HepG2 (cell line): ENCODE data around the gene MED1. TPM values are rescaled to one million over a fixed set of nuclear protein-coding genes. Genes with fewer than 3 reads are reported as not detected.
A peak's percentile ranks its signal among the peaks of the same experiment; 100 is the strongest.

Experiments used
- ATAC-seq: fragments of 200-7000 bp; cut with Tn5 transposase; 3 replicates; pipeline ENCODE4 v1.9.1; 2020; ENCODE audit warnings: mild to moderate bottlenecking, moderate library complexity
- BruUV-seq: library from RNA; stranded (reverse); fragments of 400-500 nt; replicated peaks from 2 replicates; lab custom pipeline; 2021; lab: Mats Ljungman, UMichigan
- CTCF ChIA-PET: fragments of 300-600 bp; formaldehyde crosslinking; extraction: SDS; loops from one replicate; lab custom pipeline; 2021; ENCODE audit warnings: low total read pairs, inconsistent platforms, low intra/inter-chr PET ratio; lab: Yijun Ruan, JAX
- POLR2A ChIA-PET: fragments of 350-600 bp; sonication (Branson Sonifier 250); formaldehyde crosslinking; loops from one replicate; lab custom pipeline; 2020; ENCODE audit warnings: antibody characterized with exemption, inconsistent platforms; lab: Yijun Ruan, JAX
- DNase-seq: peaks from one replicate; pipeline ENCODE4 v3.0.0-alpha.2; 2015; ENCODE audit warnings: low spot score
- FAIRE-seq: peaks from 3 replicates; lab custom pipeline; 2011; peaks lifted over from hg19 to GRCh38; lab: Jason Lieb, UNC
- H2AFZ ChIP-seq: one replicate; pipeline ENCODE4 v1.6.1; 2011; ENCODE audit warnings: low read length, inconsistent platforms
- H3K27ac ChIP-seq: fragments of 300-600 bp; 3 replicates; pipeline ENCODE4 v1.8.0; 2011; ENCODE audit warnings: mixed run types, mild to moderate bottlenecking, mixed read lengths, low read length, inconsistent platforms; ENCODE audit not compliant: insufficient read depth; ENCODE audit errors: extremely low read length
- H3K27me3 ChIP-seq, 2 experiments: fragments of 200-600 bp in 1 of 2; 2 replicates in 1 of 2; 3 replicates in 1 of 2; pipeline versions ENCODE4 v1.6.0 to v1.8.0; 2011; ENCODE audit warnings: low read length in 2 of 2, mild to moderate bottlenecking in 2 of 2, moderate library complexity in 2 of 2, inconsistent platforms in 1 of 2; ENCODE audit not compliant: insufficient read depth in 2 of 2, control insufficient read depth in 1 of 2
- H3K36me3 ChIP-seq, 2 experiments: fragments of 200-600 bp in 1 of 2; replicated peaks in 1 of 2; 2 replicates in 1 of 2; 3 replicates in 1 of 2; pipeline versions ENCODE4 v1.5.1 to v1.8.0; 2011; ENCODE audit warnings: low read length in 2 of 2, inconsistent platforms in 1 of 2; ENCODE audit not compliant: insufficient read depth in 2 of 2, control insufficient read depth in 1 of 2
- H3K4me1 ChIP-seq: 2 replicates; pipeline ENCODE4 v1.5.1; 2012; ENCODE audit warnings: low read length, inconsistent platforms; ENCODE audit not compliant: insufficient read depth
- H3K4me2 ChIP-seq: 2 replicates; pipeline ENCODE4 v1.6.0; 2011; ENCODE audit warnings: low read depth, low read length, inconsistent platforms
- H3K4me3 ChIP-seq, 3 experiments: fragments of 200-600 bp in 1 of 3; sonication (generic), shearing (Covaris generic) in 1 of 3; replicated peaks in 1 of 3; 2 replicates each; pipeline ENCODE4 v1.5.1; 2011 to 2016; ENCODE audit warnings: low read length in 3 of 3, inconsistent platforms in 2 of 3, low read depth in 2 of 3, mild to moderate bottlenecking in 2 of 3, control low read depth in 1 of 3, mixed read lengths in 1 of 3; ENCODE audit not compliant: insufficient read depth in 1 of 3
- H3K79me2 ChIP-seq: one replicate; pipeline ENCODE4 v1.6.1; 2011; ENCODE audit warnings: low read length, inconsistent platforms; ENCODE audit not compliant: insufficient read depth
- H3K9ac ChIP-seq: 2 replicates; pipeline ENCODE4 v1.6.0; 2011; ENCODE audit warnings: mild to moderate bottlenecking, low read depth, low read length, inconsistent platforms; ENCODE audit not compliant: insufficient read depth
- H3K9me3 ChIP-seq: 2 replicates; pipeline ENCODE4 v1.5.1; 2012; ENCODE audit warnings: mild to moderate bottlenecking, low read length
- H4K20me1 ChIP-seq: 2 replicates; pipeline ENCODE4 v1.6.0; 2011; ENCODE audit warnings: inconsistent platforms, mild to moderate bottlenecking, low read length, moderate library complexity; ENCODE audit not compliant: insufficient read depth
- ATF7 ChIP-seq, 2 experiments: fragments of 450-650 bp in 1 of 2; sonication (generic) in 1 of 2; formaldehyde crosslinking in 1 of 2; IDR thresholded peaks; 2 replicates each; pipeline versions ENCODE4 v1.4.0 to v1.6.1; 2016 to 2020; ENCODE audit warnings: antibody characterized with exemption in 1 of 2, mild to moderate bottlenecking in 1 of 2, missing genetic modification reagents in 1 of 2
- CREM ChIP-seq, 2 experiments: sonication (generic) in 1 of 2; formaldehyde crosslinking in 1 of 2; IDR thresholded peaks; 2 replicates each; pipeline versions ENCODE4 v1.4.0 to v1.6.1; 2016 to 2020; ENCODE audit warnings: antibody characterized with exemption in 1 of 2, mild to moderate bottlenecking in 1 of 2, missing genetic modification reagents in 1 of 2
- PCBP1 ChIP-seq: fragments of 200-400 bp; formaldehyde crosslinking; IDR thresholded peaks from 2 replicates; pipeline ENCODE4 v1.6.1; 2017; ENCODE audit warnings: mild to moderate bottlenecking, low read depth, low read length, borderline replicate concordance
- PHF20 ChIP-seq: sonication (generic); formaldehyde crosslinking; IDR thresholded peaks from 2 replicates; pipeline ENCODE4 v1.5.0; 2020; ENCODE audit warnings: mild to moderate bottlenecking, missing genetic modification reagents
- PHF21A ChIP-seq: sonication (generic); formaldehyde crosslinking; IDR thresholded peaks from 2 replicates; pipeline ENCODE4 v1.5.0; 2020; ENCODE audit warnings: mild to moderate bottlenecking, missing genetic modification reagents
- ZNF281 ChIP-seq: sonication (generic); formaldehyde crosslinking; IDR thresholded peaks from 2 replicates; pipeline ENCODE4 v1.4.0; 2020; ENCODE audit warnings: missing genetic modification reagents, borderline replicate concordance
- WGBS: methylation state at CpG from one replicate; pipeline ENCODE4 v1.1.6; 2017; ENCODE audit warnings: low lambda C conversion rate; 5-methylcytosine and 5-hydroxymethylcytosine counted together
- in situ Hi-C: cut with HindIII; loops from 2 replicates; pipeline ENCODE4 v1.10.0; 2017; ENCODE audit warnings: low pct_unique_long_range_greater_than_20kb; ENCODE audit not compliant: extremely low pct_ligation_motif_present
- intact Hi-C: fragments of 100-400 bp; cut with micrococcal nuclease; formaldehyde crosslinking; loops from one replicate; pipeline ENCODE4 v1.10.0; 2022; ENCODE audit not compliant: unreplicated experiment
- polyA plus RNA-seq, 8 experiments: library from polyadenylated mRNA; depleted of rRNA in 3 of 8; stranded (reverse) in 7 of 8; unstranded in 1 of 8; fragments of >200 nt; fragmentation: Illumina TruSeq in 4 of 8; extraction: Trizol in 4 of 8; gene quantifications; 2 replicates each; pipeline versions ENCODE4 v1.2.1 to v1.2.3, GENCODE V29; 2011 to 2016; ENCODE audit warnings: low read depth in 4 of 8, missing spikeins in 1 of 8, mixed read lengths in 1 of 8; ENCODE audit not compliant: insufficient read depth in 1 of 8
- total RNA-seq, 5 experiments: library from RNA; depleted of rRNA; stranded (reverse); fragments of >200 nt; fragmentation: Illumina TruSeq; extraction: Trizol; gene quantifications; 2 replicates each; pipeline ENCODE4 v1.2.3, GENCODE V29; 2016; ENCODE audit warnings: low read depth in 1 of 5
- TF ChIP-seq, protein P1 (sequence below): sonication (generic); formaldehyde crosslinking; IDR thresholded peaks from 2 replicates; pipeline ENCODE4 v1.4.0; 2020; ENCODE audit warnings: low read depth, mild to moderate bottlenecking, missing genetic modification reagents

MED1 gene
- total and polyA plus RNA-seq, 2 of the 13 experiments (the other 11 are each of a cell fraction or from before 2014, with no cell fraction given), result 37.5 to 40.1 TPM

- BruUV-seq, result no TSS peak
- WGBS, result 80% methylated on average over 5 of the region's 5 CpGs
- CTCF ChIA-PET, result interaction anchor here (0.6 kb wide), 1 partner anchor 231 kb away, joined by 4 read pairs; no protein-coding TSS in a partner anchor
- peaks cover 7% of the 10 kb centered on the region for H3K4me1 ChIP-seq
- TF ChIP-seq, protein P1, sequence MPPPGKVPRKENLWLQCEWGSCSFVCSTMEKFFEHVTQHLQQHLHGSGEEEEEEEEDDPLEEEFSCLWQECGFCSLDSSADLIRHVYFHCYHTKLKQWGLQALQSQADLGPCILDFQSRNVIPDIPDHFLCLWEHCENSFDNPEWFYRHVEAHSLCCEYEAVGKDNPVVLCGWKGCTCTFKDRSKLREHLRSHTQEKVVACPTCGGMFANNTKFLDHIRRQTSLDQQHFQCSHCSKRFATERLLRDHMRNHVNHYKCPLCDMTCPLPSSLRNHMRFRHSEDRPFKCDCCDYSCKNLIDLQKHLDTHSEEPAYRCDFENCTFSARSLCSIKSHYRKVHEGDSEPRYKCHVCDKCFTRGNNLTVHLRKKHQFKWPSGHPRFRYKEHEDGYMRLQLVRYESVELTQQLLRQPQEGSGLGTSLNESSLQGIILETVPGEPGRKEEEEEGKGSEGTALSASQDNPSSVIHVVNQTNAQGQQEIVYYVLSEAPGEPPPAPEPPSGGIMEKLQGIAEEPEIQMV (CRISPR knock-in tag), result no peak
- TF ChIP-seq PHF20 (CRISPR knock-in tag) (no peak), PHF21A (CRISPR knock-in tag) (no peak), ZNF281 (no peak), CREM (IDR thresholded peaks at IDR 0.05) (no peak), CREM (CRISPR knock-in tag; IDR thresholded peaks at IDR 0.05) (no peak), PCBP1 (no peak), ATF7 (IDR thresholded peaks at IDR 0.05) (peak; percentile 75), ATF7 (CRISPR knock-in tag; IDR thresholded peaks at IDR 0.05) (no peak)
- peaks cover 11% of the 10 kb centered on the region; the same call in 1 of the 2 replicates for H4K20me1 ChIP-seq
- no peak overlapping the region for H3K4me3 ChIP-seq
- H3K27ac ChIP-seq, result no peak overlapping the region
- no peaks in the 10 kb centered on the region for H3K9me3 ChIP-seq
- no peak for ATAC-seq
- no peak for DNase-seq
- intact Hi-C loops (no loop called here), in situ Hi-C loops (no loop called here)
- POLR2A ChIA-PET, result no interaction called here
- no peak overlapping the region for H3K4me2 ChIP-seq
- no peaks in the 10 kb centered on the region for H3K27me3 ChIP-seq
- H3K36me3 ChIP-seq, result no peaks in the 10 kb centered on the region
- no peak overlapping the region for H2AFZ ChIP-seq
- H3K79me2 ChIP-seq, result peaks cover 27% of the 10 kb centered on the region
- no peak for FAIRE-seq
- no peak overlapping the region for H3K9ac ChIP-seq
Observed at GRCh38 chr17:39391448-39391847, 59.6 kb downstream of the MED1 start.
